Measurements from ENCODE around the gene CSH1. TPM values are rescaled to one million over a fixed set of nuclear protein-coding genes. Genes with fewer than 3 reads are reported as not detected.
"Not testable (repeated sequence)": the region's sequence is repeated elsewhere in the genome, so short reads cannot be mapped to it uniquely, and the experiment has no call there.

The CSH1 gene
- total and polyA plus RNA-seq, 2 experiments from 2014 or later: not detected

- H3K9me3 ChIP-seq (ENCODE audit: low read depth): no peaks in the 10 kb centered on the region
- H3K27ac ChIP-seq: no peak overlapping the region
- H3K4me1 ChIP-seq (ENCODE audit: low read depth): no peaks in the 10 kb centered on the region
- no peaks in the 10 kb centered on the region for H3K27me3 ChIP-seq
- no peak for DNase-seq (ENCODE audit: low read depth in 1 of 2, low spot score in 1 of 2)
- no peak overlapping the region for H3K4me3 ChIP-seq
- no peaks in the 10 kb centered on the region for H3K36me3 ChIP-seq
- no peak for TF ChIP-seq CTCF (IDR thresholded peaks at IDR 0.05; ENCODE audit: low read depth, low read length)
These were observed 29.8 kb upstream of the CSH1 start for GRCh38 chr17:63926164-63926563.

GRCh38 chr17:63925615-63926014 lies 29.2 kb upstream of the CSH1 start:
- Histone ChIP-seq H3K9me3 (ENCODE audit: low read depth) (no peaks in the 10 kb centered on the region), H3K36me3 (no peaks in the 10 kb centered on the region), H3K4me1 (ENCODE audit: low read depth) (no peaks in the 10 kb centered on the region), H3K27me3 (no peaks in the 10 kb centered on the region), H3K27ac (no peak overlapping the region), H3K4me3 (no peak overlapping the region)
- TF ChIP-seq CTCF (IDR thresholded peaks at IDR 0.05; ENCODE audit: low read depth, low read length): no peak
- DNase-seq (ENCODE audit: low read depth in 1 of 2, low spot score in 1 of 2): no peak

DNA sequence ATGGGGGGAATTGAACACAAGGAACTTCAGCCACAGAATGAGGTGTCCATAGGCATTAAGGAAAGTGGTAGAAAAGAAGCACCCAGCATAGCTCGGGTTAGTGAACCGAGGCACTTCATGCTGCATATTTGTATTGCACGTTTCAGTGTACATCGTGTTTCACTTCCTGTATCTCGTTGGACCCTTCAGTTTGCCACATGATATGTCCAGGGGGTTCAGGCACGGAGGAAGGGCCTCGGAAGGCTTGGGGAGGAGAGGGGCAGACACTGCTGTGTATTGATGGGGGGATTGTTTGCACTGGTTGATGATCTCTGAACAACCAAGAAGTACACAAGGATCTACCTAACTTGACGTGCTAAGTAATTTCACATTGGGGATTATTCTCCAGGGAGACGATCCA lies 26.0 kb upstream of the CSH1 start:
- H3K4me3 ChIP-seq; DNase-seq (ENCODE audit: low read depth in 1 of 2, low spot score in 1 of 2); H3K27ac ChIP-seq; H3K27me3 ChIP-seq; H3K36me3 ChIP-seq; H3K9me3 ChIP-seq (ENCODE audit: low read depth); H3K4me1 ChIP-seq (ENCODE audit: low read depth): not testable (repeated sequence)

DNA sequence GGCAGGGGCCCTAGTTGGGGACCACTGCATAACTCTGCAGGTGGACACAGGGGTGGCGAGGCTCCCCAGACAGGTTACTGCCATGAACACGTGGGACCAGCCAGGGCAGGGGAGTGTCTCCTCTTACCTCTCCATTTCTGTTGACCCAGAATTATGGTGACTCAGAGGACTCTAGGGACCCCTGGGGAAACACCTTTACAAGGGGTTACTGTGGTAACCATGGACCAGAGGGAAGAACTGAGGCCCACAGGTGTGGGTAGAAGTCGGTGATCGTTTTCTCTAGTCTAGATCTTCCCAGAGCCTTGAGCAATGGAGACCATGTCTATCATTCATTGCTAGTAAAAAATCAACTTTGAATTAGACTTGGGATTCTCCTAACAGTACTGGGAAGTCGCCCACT lies 24.4 kb upstream of the CSH1 start:
- not testable (repeated sequence) for H3K36me3 ChIP-seq; H3K27me3 ChIP-seq; DNase-seq (ENCODE audit: low read depth in 1 of 2, low spot score in 1 of 2); H3K9me3 ChIP-seq (ENCODE audit: low read depth); H3K4me3 ChIP-seq; H3K27ac ChIP-seq; H3K4me1 ChIP-seq (ENCODE audit: low read depth)

DNA sequence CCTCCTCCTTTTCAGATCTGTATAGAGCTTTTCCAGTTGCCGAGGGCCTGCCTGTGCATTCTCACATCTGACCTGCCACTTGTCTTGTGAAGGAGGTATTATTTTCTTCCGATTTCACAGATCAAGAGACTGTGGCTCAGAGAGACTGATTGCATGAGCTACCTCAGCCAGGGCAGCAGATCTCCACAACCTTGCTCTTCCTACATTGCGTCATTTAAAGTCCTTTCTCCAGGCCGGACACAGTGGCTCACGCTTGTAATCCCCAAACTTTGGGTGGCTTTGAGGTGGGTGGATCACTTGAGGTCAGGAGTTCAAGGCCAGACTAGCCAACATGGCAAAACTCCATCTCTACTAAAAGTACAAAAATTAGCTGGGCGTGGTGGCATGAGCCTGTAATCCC lies 23.7 kb upstream of the CSH1 start:
- not testable (repeated sequence) for H3K27ac ChIP-seq; H3K4me1 ChIP-seq (ENCODE audit: low read depth); H3K27me3 ChIP-seq; H3K36me3 ChIP-seq; DNase-seq (ENCODE audit: low read depth in 1 of 2, low spot score in 1 of 2); H3K9me3 ChIP-seq (ENCODE audit: low read depth); H3K4me3 ChIP-seq

DNA sequence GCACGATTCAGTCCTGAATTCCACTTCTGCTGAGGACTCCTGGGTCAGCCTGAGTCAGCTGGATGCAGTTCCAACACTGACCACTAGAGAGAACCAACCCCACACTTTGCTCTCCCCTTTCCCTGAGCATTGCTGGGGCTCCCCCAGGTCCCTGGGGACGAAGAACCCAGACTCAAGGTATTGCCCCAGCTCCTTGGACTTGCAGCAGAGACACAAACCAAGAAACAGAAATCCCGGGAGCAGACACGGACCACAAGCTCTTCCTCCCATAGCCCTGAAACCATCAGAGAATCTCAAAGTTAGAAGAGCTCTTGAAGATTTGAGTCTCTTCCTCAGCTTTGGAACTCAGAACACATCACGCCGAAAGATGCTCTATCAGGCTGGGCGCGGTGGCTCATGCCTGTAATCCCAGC lies 22.9 kb upstream of the CSH1 start:
- DNase-seq (ENCODE audit: low read depth in 1 of 2, low spot score in 1 of 2): peak; percentile 61 to 73
- H3K27me3 ChIP-seq: peaks cover under 1% of the 10 kb centered on the region
- TF ChIP-seq CTCF (IDR thresholded peaks at IDR 0.05; ENCODE audit: low read depth, low read length): peak; percentile 92
- no peak overlapping the region for H3K27ac ChIP-seq
- H3K4me3 ChIP-seq: no peak overlapping the region
- no peaks in the 10 kb centered on the region for H3K36me3 ChIP-seq
- H3K4me1 ChIP-seq (ENCODE audit: low read depth): no peaks in the 10 kb centered on the region
- H3K9me3 ChIP-seq (ENCODE audit: low read depth): no peaks in the 10 kb centered on the region

- DNase-seq (ENCODE audit: low read depth in 1 of 2, low spot score in 1 of 2); H3K27ac ChIP-seq; H3K4me3 ChIP-seq; H3K9me3 ChIP-seq (ENCODE audit: low read depth); H3K27me3 ChIP-seq; H3K36me3 ChIP-seq; H3K4me1 ChIP-seq (ENCODE audit: low read depth): not testable (repeated sequence)
These were observed 22.5 kb upstream of the CSH1 start, which contains the start of gene GH1 for GRCh38 chr17:63918789-63919305. GH1 (minus strand) TSS chr17:63918839; CDS start chr17:63918776, 63 bp downstream.

DNA sequence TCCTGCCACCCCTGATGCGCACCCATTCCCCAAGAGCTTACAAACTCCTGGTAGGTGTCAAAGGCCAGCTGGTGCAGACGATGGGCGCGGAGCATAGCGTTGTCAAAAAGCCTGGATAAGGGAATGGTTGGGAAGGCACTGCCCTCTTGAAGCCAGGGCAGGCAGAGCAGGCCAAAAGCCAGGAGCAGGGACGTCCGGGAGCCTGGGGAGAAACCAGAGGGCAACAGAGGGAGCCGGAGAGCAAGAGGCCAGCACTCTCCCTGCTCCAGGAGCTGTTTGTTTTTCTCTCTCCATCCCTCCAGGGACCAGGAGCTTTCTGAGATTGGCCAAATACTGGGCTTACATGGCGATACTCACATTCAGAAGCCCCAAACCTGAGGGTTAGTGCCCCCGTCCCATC lies 21.9 kb upstream of the CSH1 start:
- H3K27ac ChIP-seq: no peak overlapping the region
- H3K27me3 ChIP-seq: peaks cover 4% of the 10 kb centered on the region
- no peaks in the 10 kb centered on the region for H3K4me1 ChIP-seq (ENCODE audit: low read depth)
- DNase-seq (ENCODE audit: low read depth in 1 of 2, low spot score in 1 of 2): peak in 1 of 2 donors; percentile 8
- no peaks in the 10 kb centered on the region for H3K36me3 ChIP-seq
- no peak overlapping the region for H3K4me3 ChIP-seq
- peak; percentile 9 for TF ChIP-seq CTCF (IDR thresholded peaks at IDR 0.05; ENCODE audit: low read depth, low read length)
- H3K9me3 ChIP-seq (ENCODE audit: low read depth): no peaks in the 10 kb centered on the region

All from cardiac muscle cell (in vitro differentiated cells and primary cell).